Gastrocnemius medialis (tissue), 4 donors: ENCODE results near the gene PAGE2. TPM values are rescaled to one million over a fixed set of nuclear protein-coding genes. Genes with fewer than 3 reads are reported as not detected.

Source experiments
- ATAC-seq, 2 donors: fragments of 150-250 bp; one replicate each; pipeline ENCODE4 v1.9.1; 2016
- DNase-seq, 2 donors: peaks; one replicate each; pipeline ENCODE4 v3.0.0-alpha.2; 2019
- H3K27ac ChIP-seq, 4 donors: fragments of 200-600 bp; sonication (generic); 1 replicate in 1 of 4; 2 replicates in 3 of 4; pipeline ENCODE4 v1.5.1; 2016 to 2018; ENCODE audit warnings: mild to moderate bottlenecking in 2 of 4, moderate library complexity in 1 of 4
- H3K27me3 ChIP-seq, 3 donors: fragments of 200-600 bp; sonication (generic) in 2 of 3; 1 replicate in 1 of 3; 2 replicates in 2 of 3; pipeline versions ENCODE4 v1.5.1 to v1.6.0; 2016 to 2019; ENCODE audit warnings: mild to moderate bottlenecking in 1 of 3, moderate library complexity in 1 of 3
- H3K36me3 ChIP-seq, 2 donors: fragments of 200-600 bp; sonication (generic) in 1 of 2; one replicate each; pipeline ENCODE4 v1.5.1; 2017 to 2018
- H3K4me1 ChIP-seq, 2 donors: fragments of 200-600 bp; sonication (generic) in 1 of 2; one replicate each; pipeline ENCODE4 v1.5.1; 2016 to 2017; ENCODE audit warnings: mild to moderate bottlenecking in 2 of 2
- H3K4me3 ChIP-seq, 4 donors: fragments of 200-600 bp; sonication (generic) in 3 of 4; 1 replicate in 1 of 4; 2 replicates in 3 of 4; pipeline ENCODE4 v1.5.1; 2016 to 2019; ENCODE audit warnings: mild to moderate bottlenecking in 2 of 4
- H3K9me3 ChIP-seq, 3 donors: fragments of 200-600 bp; sonication (generic) in 2 of 3; 1 replicate in 1 of 3; 2 replicates in 2 of 3; pipeline ENCODE4 v1.5.1; 2016 to 2019
- CTCF ChIP-seq, 5 experiments: fragments of 450-650 bp in 3 of 5; fragments of 200-600 bp in 2 of 5; sonication (generic) in 2 of 5; IDR thresholded peaks in 4 of 5; conservative IDR thresholded peaks in 1 of 5; 1 replicate in 4 of 5; 2 replicates in 1 of 5; pipeline ENCODE4 v1.5.1; 2016 to 2019; ENCODE audit warnings: antibody characterized with exemption in 5 of 5, mild to moderate bottlenecking in 3 of 5, moderate library complexity in 3 of 5
- POLR2A ChIP-seq, 2 donors: fragments of 450-650 bp; IDR thresholded peaks; one replicate each; pipeline ENCODE4 v1.6.1; 2017; ENCODE audit warnings: antibody characterized with exemption in 2 of 2, mild to moderate bottlenecking in 2 of 2, moderate library complexity in 2 of 2
- in situ Hi-C, 4 donors: fragments of 200-750 bp; cut with MboI; loops; one replicate each; pipeline versions ENCODE4 v1.15.0 to v1.8.0; 2017; ENCODE audit warnings: low sequenced_read_pairs in 4 of 4
- intact Hi-C: fragments of 100-400 bp; cut with DNase I; formaldehyde crosslinking; loops from one replicate; pipeline ENCODE4 v1.15.1; 2023; ENCODE audit warnings: low total_unique reads
- total RNA-seq, 4 donors: library from RNA; depleted of rRNA; stranded (reverse); fragments of >200 nt; gene quantifications; one replicate each; pipeline versions ENCODE4 v1.1.0 to v1.2.3, GENCODE V29; 2016

Gene PAGE2
- total RNA-seq, 4 donors from 2014 or later = not detected

- no peak overlapping the region for H3K4me3 ChIP-seq
- DNase-seq = no peak
- no peaks in the 10 kb centered on the region for H3K36me3 ChIP-seq
- H3K4me1 ChIP-seq = no peaks in the 10 kb centered on the region
- ATAC-seq = no peak
- H3K27ac ChIP-seq = no peak overlapping the region
- in situ Hi-C loops = loop anchor here in 1 of 4 donors (25.0 kb wide), 1 partner anchor 216 kb away; no protein-coding TSS in a partner anchor
- H3K9me3 ChIP-seq = no peaks in the 10 kb centered on the region
- intact Hi-C loops = no loop called here
- TF ChIP-seq CTCF (IDR thresholded peaks at IDR 0.05 in 4 of 5, conservative IDR thresholded peaks at IDR 0.05 in 1 of 5) = no peak
- no peak for TF ChIP-seq POLR2A (IDR thresholded peaks at IDR 0.05)
- H3K27me3 ChIP-seq = peaks cover 0 to 9% (median 3%) of the 10 kb centered on the region in 3 donors
Measured at GRCh38 chrX:55120761-55121358, 32.0 kb downstream of the PAGE2 start.

GRCh38 chrX:55123900-55124299 lies 35.1 kb downstream of the PAGE2 start:
- Histone ChIP-seq H3K27me3 (peaks cover 0 to 9% (median 8%) of the 10 kb centered on the region in 3 donors), H3K9me3 (no peaks in the 10 kb centered on the region), H3K27ac (no peak overlapping the region), H3K4me1 (no peaks in the 10 kb centered on the region), H3K4me3 (no peak overlapping the region), H3K36me3 (no peaks in the 10 kb centered on the region)
- DNase-seq (no peak), ATAC-seq (no peak)
- in situ Hi-C loops (loop anchor here in 1 of 4 donors (25.0 kb wide), 1 partner anchor 213 kb away; no protein-coding TSS in a partner anchor), intact Hi-C loops (no loop called here)
- no peak for TF ChIP-seq POLR2A (IDR thresholded peaks at IDR 0.05)
- TF ChIP-seq CTCF (IDR thresholded peaks at IDR 0.05 in 4 of 5, conservative IDR thresholded peaks at IDR 0.05 in 1 of 5) = no peak

GRCh38 chrX:55127692-55128091 lies 38.9 kb downstream of the PAGE2 start:
- Histone ChIP-seq H3K4me3 (no peak overlapping the region), H3K27me3 (peaks cover 0 to 9% (median 8%) of the 10 kb centered on the region in 3 donors), H3K4me1 (no peaks in the 10 kb centered on the region), H3K9me3 (no peaks in the 10 kb centered on the region), H3K27ac (no peak overlapping the region), H3K36me3 (no peaks in the 10 kb centered on the region)
- in situ Hi-C loops (no loop called here), intact Hi-C loops (no loop called here)
- TF ChIP-seq POLR2A (IDR thresholded peaks at IDR 0.05) (no peak), CTCF (IDR thresholded peaks at IDR 0.05 in 4 of 5, conservative IDR thresholded peaks at IDR 0.05 in 1 of 5) (no peak)
- DNase-seq (no peak), ATAC-seq (no peak)

- DNase-seq (no peak), ATAC-seq (no peak)
- Histone ChIP-seq H3K27ac (no peak overlapping the region), H3K36me3 (no peaks in the 10 kb centered on the region), H3K4me1 (no peaks in the 10 kb centered on the region), H3K9me3 (no peaks in the 10 kb centered on the region), H3K27me3 (peaks cover 0 to 6% (median 0%) of the 10 kb centered on the region in 3 donors), H3K4me3 (no peak overlapping the region)
- in situ Hi-C loops = no loop called here
- intact Hi-C loops = no loop called here
- TF ChIP-seq CTCF (IDR thresholded peaks at IDR 0.05 in 4 of 5, conservative IDR thresholded peaks at IDR 0.05 in 1 of 5) = no peak
- no peak for TF ChIP-seq POLR2A (IDR thresholded peaks at IDR 0.05)
Measured at GRCh38 chrX:55129361-55129760, 40.5 kb downstream of the PAGE2 start.
